Activated B cell treated with CpG ODN at 0.5 μM for 24 hours (primary cell): ENCODE measurements around the gene ANKRD13B. TPM values are rescaled to one million over a fixed set of nuclear protein-coding genes. Genes with fewer than 3 reads are reported as not detected.

Experiments used
- ATAC-seq: fragments of 200-7000 bp; cut with Tn5 transposase; one replicate; pipeline ENCODE4 v1.10.0; 2021; ENCODE audit warnings: low read depth, mild to moderate bottlenecking, moderate library complexity
- CTCF ChIA-PET: fragments of 350-600 bp; sonication (Branson Sonifier 250); formaldehyde crosslinking; loops from one replicate; lab custom pipeline; 2021; ENCODE audit warnings: antibody characterized with exemption; lab: Charles Lee
- POLR2A ChIA-PET: fragments of 350-600 bp; sonication (Branson Sonifier 250); formaldehyde crosslinking; loops from one replicate; lab custom pipeline; 2021; ENCODE audit warnings: antibody characterized with exemption; lab: Charles Lee
- DNase-seq: peaks from one replicate; pipeline ENCODE4 v3.0.0; 2022
- H3K27ac Mint-ChIP-seq: one replicate; pipeline ENCODE4 v1.8.0; 2020; ENCODE audit warnings: mixed read lengths
- H3K27me3 Mint-ChIP-seq: one replicate; pipeline ENCODE4 v1.8.0; 2021; ENCODE audit warnings: mixed read lengths
- H3K36me3 Mint-ChIP-seq: one replicate; pipeline ENCODE4 v1.8.0; 2021; ENCODE audit warnings: low read depth, mixed read lengths
- H3K4me1 Mint-ChIP-seq: one replicate; pipeline ENCODE4 v1.8.0; 2021; ENCODE audit warnings: mixed read lengths
- H3K4me3 Mint-ChIP-seq: one replicate; pipeline ENCODE4 v1.8.0; 2020; ENCODE audit warnings: mild to moderate bottlenecking, mixed read lengths
- H3K9me3 Mint-ChIP-seq: one replicate; pipeline ENCODE4 v1.8.0; 2020; ENCODE audit warnings: mixed read lengths
- CTCF ChIP-seq: fragments of 200-600 bp; IDR thresholded peaks from one replicate; pipeline ENCODE4 v1.8.0; 2022; ENCODE audit warnings: antibody characterized with exemption, mild to moderate bottlenecking
- intact Hi-C: fragments of 100-400 bp; cut with micrococcal nuclease; formaldehyde crosslinking; loops from one replicate; pipeline ENCODE4 v1.15.1; 2024
- total RNA-seq: library from RNA; stranded (reverse); gene quantifications from 2 replicates; pipeline ENCODE4 v1.2.3, GENCODE V29; 2022

The ANKRD13B gene
- total RNA-seq, 1 donor from 2014 or later: 3.5 TPM

- peaks cover 77% of the 10 kb centered on the region for H3K4me1 Mint-ChIP-seq
These were observed 4.1 kb upstream of the ANKRD13B start for GRCh38 chr17:29588562-29589411.

GRCh38 chr17:29589524-29590410 lies 3.2 kb upstream of the ANKRD13B start, which contains the start of gene GIT1:
TSS of gene GIT1 (minus strand) at chr17:29589648. CDS start at chr17:29589378, 270 bp downstream.
- POLR2A ChIA-PET: interaction anchor here (1.0 to 3.4 kb wide), 5 partner anchors 9 to 171 kb away, joined by 3 to 32 read pairs (median 4); no protein-coding TSS in a partner anchor
- CTCF ChIA-PET: interaction anchor here (0.7 to 2.0 kb wide), 3 partner anchors 17 to 26 kb away, joined by 3 to 11 read pairs (median 10); no protein-coding TSS in a partner anchor
- H3K27ac Mint-ChIP-seq: peak within 1 kb of the TSS; percentile 83
- ATAC-seq (peak; percentile 83), DNase-seq (peak; percentile 88)
- H3K27me3 Mint-ChIP-seq: no peaks in the 10 kb centered on the region
- intact Hi-C loops: loop anchor here (1.0 to 10.0 kb wide), 5 partner anchors 21 to 1233 kb away; partner anchors contain the start of genes CRLF3, PHF12, SSH2 and TP53I13
- H3K4me1 Mint-ChIP-seq: peaks cover 73% of the 10 kb centered on the region
- H3K4me3 Mint-ChIP-seq: peak within 1 kb of the TSS; percentile 87
- peaks cover 3% of the 10 kb centered on the region for H3K36me3 Mint-ChIP-seq
- H3K9me3 Mint-ChIP-seq: no peaks in the 10 kb centered on the region
- TF ChIP-seq CTCF: no peak

More at GRCh38 chr17:29588562-29589411, 4.1 kb upstream of the ANKRD13B start:
- peak overlapping the region; percentile 87 for H3K4me3 Mint-ChIP-seq
- peaks cover 3% of the 10 kb centered on the region for H3K36me3 Mint-ChIP-seq
- H3K9me3 Mint-ChIP-seq: no peaks in the 10 kb centered on the region
- H3K27ac Mint-ChIP-seq: peak overlapping the region; percentile 83
- TF ChIP-seq CTCF: no peak
- POLR2A ChIA-PET: interaction anchor here (0.9 to 1.1 kb wide), 3 partner anchors 9 to 172 kb away, joined by 3 to 5 read pairs (median 4); no protein-coding TSS in a partner anchor
- no peak for DNase-seq
- intact Hi-C loops: loop anchor here (1.0 to 5.0 kb wide), 4 partner anchors 20 to 1234 kb away; partner anchors contain the start of genes CRLF3, SSH2 and TP53I13
- H3K27me3 Mint-ChIP-seq: no peaks in the 10 kb centered on the region
- peak; percentile 4 for ATAC-seq
- CTCF ChIA-PET: interaction anchor here (1.5 to 1.8 kb wide), 3 partner anchors 25 to 51 kb away, joined by 3 to 10 read pairs (median 4); no protein-coding TSS in a partner anchor

GRCh38 chr17:29590411-29591145 lies 2.4 kb upstream of the ANKRD13B start:
- Mint-ChIP-seq H3K27me3 (no peaks in the 10 kb centered on the region), H3K4me3 (peak overlapping the region; percentile 83), H3K27ac (peak overlapping the region; percentile 78), H3K9me3 (no peaks in the 10 kb centered on the region), H3K36me3 (peaks cover 3% of the 10 kb centered on the region), H3K4me1 (peaks cover 65% of the 10 kb centered on the region)
- ATAC-seq: no peak
- intact Hi-C loops: loop anchor here (1.0 to 10.0 kb wide), 4 partner anchors 10 to 636 kb away; partner anchors contain the start of gene PHF12
- TF ChIP-seq CTCF: no peak
- no peak for DNase-seq
- ChIA-PET POLR2A (interaction anchor here (0.7 to 3.4 kb wide), 8 partner anchors 10 to 27 kb away, joined by 3 to 32 read pairs (median 5); partner anchors contain the start of gene TP53I13), CTCF (interaction anchor here (0.6 to 4.3 kb wide), 11 partner anchors 12 to 340 kb away, joined by 3 to 70 read pairs (median 10); partner anchors contain the start of gene SSH2)

GRCh38 chr17:29591146-29591736 lies 1.7 kb upstream of the ANKRD13B start:
- no peak for DNase-seq
- ChIA-PET POLR2A (interaction anchor here (0.7 to 3.4 kb wide), 10 partner anchors 11 to 26 kb away, joined by 3 to 32 read pairs (median 5); partner anchors contain the start of gene TP53I13), CTCF (interaction anchor here (0.6 to 4.3 kb wide), 14 partner anchors 13 to 340 kb away, joined by 3 to 70 read pairs (median 9); partner anchors contain the start of gene SSH2)
- intact Hi-C loops: loop anchor here (1.0 to 10.0 kb wide), 4 partner anchors 11 to 636 kb away; partner anchors contain the start of gene PHF12
- no peak for ATAC-seq
- Mint-ChIP-seq H3K27me3 (no peaks in the 10 kb centered on the region), H3K27ac (peak overlapping the region; percentile 78), H3K36me3 (peaks cover 3% of the 10 kb centered on the region), H3K4me1 (peaks cover 59% of the 10 kb centered on the region), H3K4me3 (peak overlapping the region; percentile 83), H3K9me3 (no peaks in the 10 kb centered on the region)
- TF ChIP-seq CTCF: no peak
